Sigmoid colon (tissue), 7 donors: ENCODE results near the gene BANF2. TPM values are rescaled to one million over a fixed set of nuclear protein-coding genes. Genes with fewer than 3 reads are reported as not detected.

Experiments
- DNase-seq: peaks from one replicate; pipeline ENCODE4 v3.0.0-alpha.2; 2019
- H3K27ac ChIP-seq, 4 donors: fragments of 200-600 bp; sonication (generic); one replicate each; pipeline ENCODE4 v1.5.1; 2016 to 2019; ENCODE audit warnings: mild to moderate bottlenecking in 1 of 4
- H3K27me3 ChIP-seq, 3 donors: fragments of 200-600 bp; sonication (generic); one replicate each; pipeline ENCODE4 v1.5.1; 2019; ENCODE audit warnings: mild to moderate bottlenecking in 1 of 3
- H3K36me3 ChIP-seq, 4 donors: fragments of 200-600 bp; sonication (generic); one replicate each; pipeline ENCODE4 v1.5.1; 2016 to 2019
- H3K4me1 ChIP-seq, 4 donors: fragments of 200-600 bp; sonication (generic); one replicate each; pipeline ENCODE4 v1.5.1; 2017 to 2019
- H3K4me3 ChIP-seq, 4 donors: fragments of 200-600 bp; sonication (generic); one replicate each; pipeline ENCODE4 v1.5.1; 2017 to 2019; ENCODE audit warnings: mild to moderate bottlenecking in 2 of 4, moderate library complexity in 1 of 4
- H3K9me3 ChIP-seq, 4 donors: fragments of 200-600 bp in 3 of 4; sonication (generic) in 3 of 4; one replicate each; pipeline versions ENCODE4 v1.5.1 to v1.6.1; 2013 to 2019
- CTCF ChIP-seq, 4 experiments: fragments of 450-650 bp in 3 of 4; fragments of 200-600 bp in 1 of 4; IDR thresholded peaks; one replicate each; pipeline ENCODE4 v1.5.1; 2016 to 2019; ENCODE audit warnings: antibody characterized with exemption in 4 of 4, mild to moderate bottlenecking in 3 of 4, moderate library complexity in 2 of 4
- EP300 ChIP-seq, 4 donors: sonication (generic); formaldehyde crosslinking; IDR thresholded peaks; one replicate each; pipeline ENCODE4 v1.6.1; 2017; ENCODE audit warnings: antibody characterized with exemption in 4 of 4
- POLR2A ChIP-seq, 2 donors: fragments of 450-650 bp; IDR thresholded peaks; one replicate each; pipeline ENCODE4 v1.6.1; 2016; ENCODE audit warnings: antibody characterized with exemption in 2 of 2, mild to moderate bottlenecking in 2 of 2, moderate library complexity in 2 of 2
- POLR2AphosphoS5 ChIP-seq, 4 donors: sonication (generic); formaldehyde crosslinking; IDR thresholded peaks; one replicate each; pipeline ENCODE4 v1.6.1; 2017; ENCODE audit warnings: antibody characterized with exemption in 4 of 4
- WGBS, 2 donors: extraction: QIAGEN DNeasy Blood & Tissue Kit; methylation state at CpG; one replicate each; pipeline ENCODE4 v1.1.7; 2013; 5-methylcytosine and 5-hydroxymethylcytosine counted together
- intact Hi-C: fragments of 100-400 bp; cut with DNase I; formaldehyde crosslinking; loops from one replicate; pipeline ENCODE4 v1.15.1; 2023
- polyA plus RNA-seq, 3 donors: library from polyadenylated mRNA; stranded (reverse); fragments of 200-250 nt; gene quantifications; one replicate each; pipeline ENCODE4 v1.2.3, GENCODE V29; 2013
- total RNA-seq, 4 donors: library from RNA; depleted of rRNA; stranded (reverse); fragments of >200 nt; gene quantifications; one replicate each; pipeline ENCODE4 v1.1.0, GENCODE V29; 2016
- donor health status: healthy with polysubstance abuse.
- donor health status: Bipolar disorder and iron deficiency.
- donor health status: healthy.

BANF2 gene
- total and polyA plus RNA-seq, 7 donors, result not detected

- intact Hi-C loops, result no loop called here
- no peak for TF ChIP-seq EP300 (IDR thresholded peaks at IDR 0.05)
- no peak for TF ChIP-seq POLR2A (IDR thresholded peaks at IDR 0.05)
- no peak for TF ChIP-seq CTCF (IDR thresholded peaks at IDR 0.05)
- no peak for TF ChIP-seq POLR2AphosphoS5 (IDR thresholded peaks at IDR 0.05)
- Histone ChIP-seq H3K27ac (no peak overlapping the region), H3K9me3 (peaks cover 0 to under 1% (median 0%) of the 10 kb centered on the region in 4 donors), H3K4me1 (no peaks in the 10 kb centered on the region), H3K27me3 (no peaks in the 10 kb centered on the region), H3K36me3 (no peaks in the 10 kb centered on the region), H3K4me3 (no peak overlapping the region)
- DNase-seq, result no peak
- 38 to 42% methylated on average over 2 of the region's 2 CpGs for WGBS, 2 donors
Observed at GRCh38 chr20:17752459-17752858, 52.7 kb downstream of the BANF2 start.

GRCh38 chr20:17753516-17753915, 53.8 kb downstream of the BANF2 start:
- TF ChIP-seq POLR2AphosphoS5 (IDR thresholded peaks at IDR 0.05), result no peak
- TF ChIP-seq CTCF (IDR thresholded peaks at IDR 0.05), result no peak
- no peak for TF ChIP-seq EP300 (IDR thresholded peaks at IDR 0.05)
- no peak for TF ChIP-seq POLR2A (IDR thresholded peaks at IDR 0.05)

GRCh38 chr20:17756529-17756928, 56.8 kb downstream of the BANF2 start:
- Histone ChIP-seq H3K27me3 (no peaks in the 10 kb centered on the region), H3K4me1 (no peaks in the 10 kb centered on the region), H3K4me3 (no peak overlapping the region), H3K27ac (no peak overlapping the region), H3K9me3 (peaks cover 0 to 15% (median 9%) of the 10 kb centered on the region in 4 donors), H3K36me3 (no peaks in the 10 kb centered on the region)
- TF ChIP-seq EP300 (IDR thresholded peaks at IDR 0.05) (no peak), CTCF (IDR thresholded peaks at IDR 0.05) (no peak), POLR2AphosphoS5 (IDR thresholded peaks at IDR 0.05) (no peak), POLR2A (IDR thresholded peaks at IDR 0.05) (no peak)
- 81 to 84% methylated on average over 6 of the region's 6 CpGs for WGBS, 2 donors
- intact Hi-C loops, result no loop called here
- no peak for DNase-seq

More at GRCh38 chr20:17753516-17753915, 53.8 kb downstream of the BANF2 start:
- WGBS, 2 donors, result 91 to 93% methylated on average over 4 of the region's 4 CpGs
- H3K36me3 ChIP-seq, result no peaks in the 10 kb centered on the region
- no peaks in the 10 kb centered on the region for H3K27me3 ChIP-seq
- H3K4me1 ChIP-seq, result no peaks in the 10 kb centered on the region
- intact Hi-C loops, result no loop called here
- DNase-seq, result no peak
- peaks cover 0 to 10% (median 6%) of the 10 kb centered on the region in 4 donors for H3K9me3 ChIP-seq
- no peak overlapping the region for H3K27ac ChIP-seq
- H3K4me3 ChIP-seq, result no peak overlapping the region

GRCh38 chr20:17757496-17757895, 57.7 kb downstream of the BANF2 start:
- H3K27me3 ChIP-seq, result no peaks in the 10 kb centered on the region
- intact Hi-C loops, result no loop called here
- no peaks in the 10 kb centered on the region for H3K36me3 ChIP-seq
- H3K9me3 ChIP-seq, result peaks cover 0 to 15% (median 9%) of the 10 kb centered on the region in 4 donors
- H3K27ac ChIP-seq, result no peak overlapping the region
- WGBS, 2 donors, result 95 to 98% methylated on average over 2 of the region's 2 CpGs
- H3K4me1 ChIP-seq, result no peaks in the 10 kb centered on the region
- TF ChIP-seq POLR2A (IDR thresholded peaks at IDR 0.05) (no peak), EP300 (IDR thresholded peaks at IDR 0.05) (no peak), CTCF (IDR thresholded peaks at IDR 0.05) (no peak), POLR2AphosphoS5 (IDR thresholded peaks at IDR 0.05) (no peak)
- DNase-seq, result no peak
- no peak overlapping the region for H3K4me3 ChIP-seq

- TF ChIP-seq CTCF (IDR thresholded peaks at IDR 0.05) (no peak), EP300 (IDR thresholded peaks at IDR 0.05) (no peak), POLR2AphosphoS5 (IDR thresholded peaks at IDR 0.05) (no peak), POLR2A (IDR thresholded peaks at IDR 0.05) (no peak)
- Histone ChIP-seq H3K4me3 (no peak overlapping the region), H3K4me1 (no peaks in the 10 kb centered on the region), H3K27me3 (no peaks in the 10 kb centered on the region), H3K36me3 (no peaks in the 10 kb centered on the region), H3K27ac (no peak overlapping the region), H3K9me3 (peaks cover 0 to 15% (median 9%) of the 10 kb centered on the region in 4 donors)
- intact Hi-C loops, result no loop called here
- WGBS, 2 donors, result 94 to 97% methylated on average over 3 of the region's 3 CpGs
- DNase-seq, result no peak
Observed at GRCh38 chr20:17758010-17758409, 58.2 kb downstream of the BANF2 start.
